H1 (cell line): ENCODE results near the gene HSD17B1. TPM values are rescaled to one million over a fixed set of nuclear protein-coding genes. Genes with fewer than 3 reads are reported as not detected.
A peak's percentile ranks its signal among the peaks of the same experiment; 100 is the strongest.

Experiments used
- CTCF ChIA-PET: fragments of 300-600 bp; sonication (Branson Sonifier 250); formaldehyde crosslinking; loops from one replicate; lab custom pipeline; 2021; ENCODE audit not compliant: partially characterized antibody; lab: Charles Lee
- POLR2A ChIA-PET: fragments of 300-600 bp; sonication (Branson Sonifier 250); formaldehyde crosslinking; loops from one replicate; lab custom pipeline; 2021; ENCODE audit warnings: inconsistent platforms; ENCODE audit not compliant: partially characterized antibody; lab: Charles Lee
- DNase-seq, 2 experiments: peaks; one replicate each; pipeline versions ENCODE4 v3.0.0 to v3.0.0-alpha.2; 2010 to 2022; ENCODE audit warnings: low spot score in 2 of 2, low read depth in 1 of 2, mixed read lengths in 1 of 2
- FAIRE-seq: peaks from 2 replicates; lab custom pipeline; 2011; peaks lifted over from hg19 to GRCh38; lab: Jason Lieb, UNC
- H2AFZ ChIP-seq: 2 replicates; pipeline ENCODE4 v1.8.1; 2012; ENCODE audit warnings: low read length, inconsistent platforms
- H2AK5ac ChIP-seq: 2 replicates; pipeline ENCODE4 v1.6.1; 2013; ENCODE audit warnings: low read depth, low read length
- H2BK120ac ChIP-seq: replicated peaks from 2 replicates; pipeline ENCODE3; 2013; ENCODE audit warnings: low read depth, low read length, inconsistent platforms
- H2BK12ac ChIP-seq: 2 replicates; pipeline ENCODE4 v1.6.1; 2013; ENCODE audit warnings: low read depth, low read length
- H2BK15ac ChIP-seq: 2 replicates; pipeline ENCODE4 v1.6.1; 2013; ENCODE audit warnings: low read length
- H2BK20ac ChIP-seq: 2 replicates; pipeline ENCODE4 v1.6.1; 2013; ENCODE audit warnings: low read length
- H2BK5ac ChIP-seq: 2 replicates; pipeline ENCODE4 v1.6.1; 2013; ENCODE audit warnings: low read depth, low read length
- H3K14ac ChIP-seq: 2 replicates; pipeline ENCODE4 v1.6.1; 2013; ENCODE audit warnings: inconsistent platforms; ENCODE audit not compliant: insufficient read length
- H3K18ac ChIP-seq: 2 replicates; pipeline ENCODE4 v1.6.1; 2013; ENCODE audit warnings: low read length; ENCODE audit errors: extremely low read depth
- H3K23ac ChIP-seq: 2 replicates; pipeline ENCODE4 v1.6.1; 2013; ENCODE audit warnings: inconsistent platforms; ENCODE audit not compliant: insufficient read length
- H3K23me2 ChIP-seq: 2 replicates; pipeline ENCODE4 v1.6.1; 2013; ENCODE audit warnings: low read depth, low read length
- H3K27ac ChIP-seq: 2 replicates; pipeline ENCODE4 v1.6.1; 2011; ENCODE audit warnings: low read depth, low read length, inconsistent platforms
- H3K27me3 ChIP-seq, 4 experiments: replicated peaks in 1 of 4; 1 replicate in 1 of 4; 2 replicates in 3 of 4; pipeline versions ENCODE4 v1.6.1 to v1.8.1; 2011 to 2013; ENCODE audit warnings: low read length in 3 of 4, mild to moderate bottlenecking in 3 of 4, inconsistent platforms in 2 of 4, mixed read lengths in 2 of 4, moderate library complexity in 1 of 4; ENCODE audit not compliant: control insufficient read depth in 3 of 4, insufficient read depth in 3 of 4; ENCODE audit errors: extremely low read depth in 1 of 4
- H3K36me3 ChIP-seq, 4 experiments: 2 replicates each; pipeline versions ENCODE4 v1.6.1 to v1.8.1; 2011 to 2013; ENCODE audit warnings: mild to moderate bottlenecking in 4 of 4, low read length in 3 of 4, moderate library complexity in 2 of 4, control low read depth in 1 of 4, inconsistent platforms in 1 of 4; ENCODE audit not compliant: insufficient read depth in 4 of 4, control insufficient read depth in 2 of 4
- H3K4ac ChIP-seq: replicated peaks from 2 replicates; pipeline ENCODE3; 2013; ENCODE audit warnings: low read length, low read depth, mixed read lengths, inconsistent platforms; ENCODE audit not compliant: insufficient read length
- H3K4me1 ChIP-seq, 4 experiments: replicated peaks in 1 of 4; 1 replicate in 1 of 4; 2 replicates in 3 of 4; pipeline versions ENCODE4 v1.6.1 to v1.8.1; 2011 to 2013; ENCODE audit warnings: low read length in 3 of 4, inconsistent platforms in 2 of 4, mixed read lengths in 1 of 4; ENCODE audit not compliant: insufficient read depth in 4 of 4, control insufficient read depth in 3 of 4
- H3K4me2 ChIP-seq, 2 experiments: 2 replicates each; pipeline versions ENCODE4 v1.6.1 to v1.8.1; 2011 to 2013; ENCODE audit warnings: low read depth in 2 of 2, low read length in 2 of 2, control low read depth in 1 of 2, inconsistent platforms in 1 of 2, mild to moderate bottlenecking in 1 of 2; ENCODE audit not compliant: insufficient read depth in 1 of 2
- H3K4me3 ChIP-seq, 4 experiments: fragments of 200-600, 300-600 bp in 1 of 4; sonication (generic), shearing (Covaris generic), sonication (Bioruptor Twin) in 1 of 4; 2 replicates each; pipeline versions ENCODE4 v1.5.1 to v1.8.1; 2011 to 2016; ENCODE audit warnings: low read length in 4 of 4, low read depth in 3 of 4, control low read depth in 2 of 4, inconsistent platforms in 2 of 4, mild to moderate bottlenecking in 2 of 4, mixed read lengths in 1 of 4, moderate library complexity in 1 of 4; ENCODE audit not compliant: insufficient read depth in 2 of 4; ENCODE audit errors: extremely low read depth in 1 of 4
- H3K56ac ChIP-seq: replicated peaks from 2 replicates; pipeline ENCODE3; 2013; ENCODE audit warnings: low read depth, mild to moderate bottlenecking, mixed read lengths, low read length, inconsistent platforms; ENCODE audit not compliant: insufficient read length
- H3K79me1 ChIP-seq: 2 replicates; pipeline ENCODE4 v1.6.1; 2013; ENCODE audit warnings: low read depth, low read length, control low read depth
- H3K79me2 ChIP-seq, 2 experiments: 2 replicates each; pipeline versions ENCODE4 v1.6.1 to v1.8.1; 2012 to 2013; ENCODE audit warnings: low read length in 2 of 2, mild to moderate bottlenecking in 2 of 2, inconsistent platforms in 1 of 2; ENCODE audit not compliant: insufficient read depth in 2 of 2, control insufficient read depth in 1 of 2
- H3K9ac ChIP-seq, 4 experiments: replicated peaks in 1 of 4; 1 replicate in 1 of 4; 2 replicates in 3 of 4; pipeline versions ENCODE4 v1.6.1 to v1.8.1; 2011 to 2013; ENCODE audit warnings: low read depth in 3 of 4, low read length in 3 of 4, control low read depth in 2 of 4, mild to moderate bottlenecking in 2 of 4, moderate library complexity in 2 of 4, inconsistent platforms in 1 of 4; ENCODE audit errors: extremely low read depth in 1 of 4
- H3K9me3 ChIP-seq, 2 experiments: 2 replicates each; pipeline versions ENCODE4 v1.6.1 to v1.8.1; 2012 to 2013; ENCODE audit warnings: mild to moderate bottlenecking in 2 of 2, moderate library complexity in 2 of 2, control low read depth in 1 of 2, inconsistent platforms in 1 of 2, low read depth in 1 of 2, low read length in 1 of 2, mixed read lengths in 1 of 2; ENCODE audit not compliant: insufficient read depth in 2 of 2
- H4K20me1 ChIP-seq, 2 experiments: replicated peaks in 1 of 2; 2 replicates each; pipeline versions ENCODE3 to v1.8.1; 2011 to 2013; ENCODE audit warnings: inconsistent platforms in 2 of 2, low read length in 2 of 2, mild to moderate bottlenecking in 1 of 2; ENCODE audit not compliant: insufficient read depth in 2 of 2, control insufficient read depth in 1 of 2
- H4K5ac ChIP-seq: 2 replicates; pipeline ENCODE4 v1.6.1; 2013; ENCODE audit warnings: low read length, low read depth, mixed read lengths, inconsistent platforms; ENCODE audit not compliant: insufficient read length
- H4K8ac ChIP-seq: 2 replicates; pipeline ENCODE4 v1.8.0; 2013; ENCODE audit warnings: mild to moderate bottlenecking, moderate library complexity, low read length, inconsistent platforms; ENCODE audit not compliant: insufficient read depth; ENCODE audit errors: extremely low read depth
- H4K91ac ChIP-seq: replicated peaks from 2 replicates; pipeline ENCODE3; 2013; ENCODE audit warnings: low read length, mixed read lengths, inconsistent platforms; ENCODE audit not compliant: insufficient read length
- BCL11A ChIP-seq, 2 experiments: IDR thresholded peaks; one replicate each; pipeline ENCODE4 v1.6.1; 2011; ENCODE audit warnings: low read depth in 2 of 2, low read length in 2 of 2, mild to moderate bottlenecking in 2 of 2
- GABPA ChIP-seq: IDR thresholded peaks from 2 replicates; pipeline ENCODE4 v1.6.1; 2011; ENCODE audit warnings: mild to moderate bottlenecking, low read length, moderate library complexity, borderline replicate concordance; ENCODE audit not compliant: insufficient read depth
- NRF1 ChIP-seq: IDR thresholded peaks from 2 replicates; pipeline ENCODE4 v1.6.1; 2011; ENCODE audit warnings: mild to moderate bottlenecking, low read depth, low read length, improper control_type of control experiment
- POLR2AphosphoS5 ChIP-seq: IDR thresholded peaks from 2 replicates; pipeline ENCODE4 v1.6.1; 2011; ENCODE audit warnings: low read depth, low read length
- WGBS, 2 experiments: shearing (Covaris generic) in 1 of 2; methylation state at CpG; one replicate each; pipeline versions ENCODE4 v1.1.6 to v1.1.7; 2013 to 2015; ENCODE audit warnings: low lambda C conversion rate in 2 of 2, mixed read lengths in 2 of 2, inconsistent platforms in 1 of 2, low coverage in 1 of 2, missing lambda C conversion rate in 1 of 2; ENCODE audit not compliant: insufficient replicate concordance in 2 of 2, insufficient coverage in 1 of 2, insufficient read length in 1 of 2; ENCODE audit errors: extremely low coverage in 1 of 2, missing lambda C conversion rate in 1 of 2; 5-methylcytosine and 5-hydroxymethylcytosine counted together
- polyA plus RNA-seq, 7 experiments: library from polyadenylated mRNA; depleted of rRNA in 3 of 7; stranded (reverse) in 5 of 7; unstranded in 2 of 7; fragments of >200 nt in 5 of 7; fragments of 200-250 nt in 2 of 7; gene quantifications; 1 replicate in 5 of 7; 2 replicates in 1 of 7; 4 replicates in 1 of 7; pipeline versions ENCODE4 v1.2.1 to v1.2.3, GENCODE V29; 2011 to 2013; ENCODE audit warnings: missing spikeins in 2 of 7, mixed read lengths in 2 of 7
- total RNA-seq: library from RNA; stranded (reverse); fragmentation: NEBNext Ultra II Directional; extraction: Animal tissue kit (Norgen Biotek cat#: 25700); gene quantifications from 2 replicates; pipeline ENCODE4 v1.2.1, GENCODE V29; 2021

The HSD17B1 gene
- total and polyA plus RNA-seq, 2 of the 8 experiments (the other 6 are each of a cell fraction or from before 2014, with no cell fraction given) = 0.88 to 1.0 TPM

DNA sequence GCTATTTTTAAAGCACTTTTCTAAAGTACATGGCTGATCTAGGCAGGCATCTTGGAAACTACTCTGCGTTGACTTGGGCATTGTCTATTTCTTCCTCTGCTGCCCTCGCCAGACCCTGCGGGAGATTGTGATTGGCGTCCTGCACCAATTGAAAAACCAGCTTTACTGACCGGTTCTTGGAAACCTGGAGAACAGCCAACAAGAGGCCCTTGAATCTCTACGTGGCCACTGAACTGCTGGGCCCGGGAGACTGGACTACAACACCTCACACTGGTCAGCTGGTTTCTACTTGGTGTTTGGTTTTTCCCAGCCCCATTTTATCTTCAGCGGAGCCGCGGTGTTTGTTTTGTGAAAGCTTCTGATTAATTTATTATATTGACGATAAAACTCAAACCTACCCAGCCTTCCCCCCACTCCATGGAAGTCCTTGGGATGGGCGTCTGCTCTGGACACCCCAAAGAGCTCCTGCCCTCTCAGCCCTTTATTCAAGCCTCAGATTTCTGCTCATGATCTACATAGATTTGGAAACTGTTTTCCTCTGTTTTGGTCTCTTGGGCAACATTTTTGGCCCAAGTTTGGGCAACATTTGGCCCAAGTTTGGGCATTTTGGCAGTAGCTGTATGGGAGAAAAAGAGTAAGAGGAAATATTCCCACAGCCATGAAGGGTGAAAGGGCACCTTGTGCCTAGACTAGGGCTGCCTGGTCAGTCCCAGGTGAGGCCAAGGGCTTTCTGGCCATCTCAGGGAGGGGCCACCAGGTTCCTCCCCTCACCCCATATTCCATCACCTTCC, 18.9 kb downstream of the HSD17B1 start:
- ChIA-PET CTCF (interaction anchor here (0.9 to 1.1 kb wide), 3 partner anchors 15 to 246 kb away, joined by 3 to 4 read pairs (median 3); no protein-coding TSS in a partner anchor), POLR2A (interaction anchor here (0.6 to 1.3 kb wide), 5 partner anchors 9 to 353 kb away, joined by 3 read pairs; no protein-coding TSS in a partner anchor)
- TF ChIP-seq POLR2AphosphoS5 (peak; percentile 50; the same call in 1 of the 2 replicates), BCL11A (IDR thresholded peaks at IDR 0.05; ENCODE audit: low read depth in 2 of 2, low read length in 2 of 2) (no peak), GABPA (no peak), NRF1 (no peak)
- H3K4me3 ChIP-seq = no peak overlapping the region
- no peak overlapping the region for H2BK12ac ChIP-seq
- H2AFZ ChIP-seq = no peak overlapping the region
- WGBS, 2 experiments = 92% methylated on average over 12 of the region's 12 CpGs; no CpG with 5 or more reads in 1 of the 2 experiments
- no peak overlapping the region for H3K4me2 ChIP-seq
- DNase-seq = no peak
- no peak overlapping the region for H2AK5ac ChIP-seq
- H3K23ac ChIP-seq = no peak overlapping the region
- peaks cover 0 to 7% (median 1%) of the 10 kb centered on the region in 4 experiments; a peak in 3 of 7 replicates for H3K4me1 ChIP-seq
- no peaks in the 10 kb centered on the region for H3K27me3 ChIP-seq
- peaks cover 44 to 59% (median 55%) of the 10 kb centered on the region in 4 experiments for H3K36me3 ChIP-seq
- H3K79me1 ChIP-seq = 0 out of 2 replicates have a peak, but pooled peaks cover 3% of the 10 kb centered on the region
- H2BK15ac ChIP-seq = no peak overlapping the region
- H2BK120ac ChIP-seq = no peak overlapping the region
- no peak overlapping the region for H2BK5ac ChIP-seq
- H2BK20ac ChIP-seq = no peak overlapping the region
- H3K18ac ChIP-seq = no peak overlapping the region
- no peak for FAIRE-seq
- no peak overlapping the region for H3K56ac ChIP-seq
- no peak overlapping the region; a peak in 2 of 7 replicates for H3K9ac ChIP-seq
- no peak overlapping the region; the same call in 1 of the 2 replicates for H4K8ac ChIP-seq
- H3K4ac ChIP-seq = no peak overlapping the region
- H3K23me2 ChIP-seq = peaks cover 8% of the 10 kb centered on the region
- H3K79me2 ChIP-seq = peaks cover 0 to 17% of the 10 kb centered on the region in 2 experiments; a peak in 3 of 4 replicates
- H3K9me3 ChIP-seq = no peaks in the 10 kb centered on the region
- no peak overlapping the region for H4K91ac ChIP-seq
- H4K5ac ChIP-seq = no peak overlapping the region
- no peak overlapping the region for H3K14ac ChIP-seq
- H3K27ac ChIP-seq = no peak overlapping the region
- H4K20me1 ChIP-seq = peaks cover 0 to 1% of the 10 kb centered on the region in 2 experiments
